Panc1 (cell line): ENCODE measurements around the gene MIPOL1.

ENCODE experiments used
- CTCF ChIP-seq: fragments of 450-650 bp; IDR thresholded peaks from 2 replicates; pipeline ENCODE4 v1.5.1; 2017; ENCODE audit warnings: mild to moderate bottlenecking
- POLR2AphosphoS5 ChIP-seq: IDR thresholded peaks from 2 replicates; pipeline ENCODE4 v1.6.1; 2012; ENCODE audit warnings: mild to moderate bottlenecking, low read depth, low read length, moderate library complexity
- REST ChIP-seq, 2 experiments: IDR thresholded peaks; 2 replicates each; pipeline ENCODE4 v1.6.1; 2011 to 2012; ENCODE audit warnings: low read depth in 2 of 2, control low read depth in 1 of 2, low read length in 1 of 2, mild to moderate bottlenecking in 1 of 2, moderate library complexity in 1 of 2; ENCODE audit not compliant: insufficient read depth in 1 of 2
- SIN3A ChIP-seq: IDR thresholded peaks from 2 replicates; pipeline ENCODE4 v1.6.1; 2012; ENCODE audit warnings: low read depth, mild to moderate bottlenecking, low read length, moderate library complexity, borderline replicate concordance; ENCODE audit not compliant: insufficient read depth
- TCF7L2 ChIP-seq: IDR thresholded peaks from 2 replicates; pipeline ENCODE4 v1.6.1; 2011; ENCODE audit warnings: mild to moderate bottlenecking, low read depth, low read length, inconsistent platforms

- TF ChIP-seq CTCF (no peak), POLR2AphosphoS5 (no peak), SIN3A (no peak), REST (IDR thresholded peaks at IDR 0.05; ENCODE audit: insufficient read depth in 1 of 2, low read depth in 2 of 2, low read length in 1 of 2) (no peak), TCF7L2 (no peak)
These were observed 133.2 kb downstream of the MIPOL1 start for GRCh38 chr14:37330910-37331309.
